ENCODE data around the gene SAMD9. TPM values are rescaled to one million over a fixed set of nuclear protein-coding genes. Genes with fewer than 3 reads are reported as not detected.

SAMD9 gene
- total RNA-seq, 1 experiment from 2014 or later: not detected

GRCh38 chr7:93156884-93157283 is 39.1 kb upstream of the SAMD9 start:
- H2AK5ac ChIP-seq (ENCODE audit: insufficient read length, low read length): no peak overlapping the region
- Mint-ChIP-seq H3K9me3 (no peaks in the 10 kb centered on the region), H3K27ac (no peak overlapping the region), H3K36me3 (ENCODE audit: insufficient read depth in 1 of 3, low read depth in 3 of 3) (no peaks in the 10 kb centered on the region), H3K4me3 (no peak overlapping the region), H3K4me1 (peaks cover 0 to 4% of the 10 kb centered on the region in 2 experiments; a peak in 1 of 4 replicates), H3K27me3 (ENCODE audit: low read depth) (peaks cover 4% of the 10 kb centered on the region)
- TF ChIP-seq, protein P1, sequence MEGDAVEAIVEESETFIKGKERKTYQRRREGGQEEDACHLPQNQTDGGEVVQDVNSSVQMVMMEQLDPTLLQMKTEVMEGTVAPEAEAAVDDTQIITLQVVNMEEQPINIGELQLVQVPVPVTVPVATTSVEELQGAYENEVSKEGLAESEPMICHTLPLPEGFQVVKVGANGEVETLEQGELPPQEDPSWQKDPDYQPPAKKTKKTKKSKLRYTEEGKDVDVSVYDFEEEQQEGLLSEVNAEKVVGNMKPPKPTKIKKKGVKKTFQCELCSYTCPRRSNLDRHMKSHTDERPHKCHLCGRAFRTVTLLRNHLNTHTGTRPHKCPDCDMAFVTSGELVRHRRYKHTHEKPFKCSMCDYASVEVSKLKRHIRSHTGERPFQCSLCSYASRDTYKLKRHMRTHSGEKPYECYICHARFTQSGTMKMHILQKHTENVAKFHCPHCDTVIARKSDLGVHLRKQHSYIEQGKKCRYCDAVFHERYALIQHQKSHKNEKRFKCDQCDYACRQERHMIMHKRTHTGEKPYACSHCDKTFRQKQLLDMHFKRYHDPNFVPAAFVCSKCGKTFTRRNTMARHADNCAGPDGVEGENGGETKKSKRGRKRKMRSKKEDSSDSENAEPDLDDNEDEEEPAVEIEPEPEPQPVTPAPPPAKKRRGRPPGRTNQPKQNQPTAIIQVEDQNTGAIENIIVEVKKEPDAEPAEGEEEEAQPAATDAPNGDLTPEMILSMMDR (conservative IDR thresholded peaks at IDR 0.05): no peak
- no peak overlapping the region for H3K23ac ChIP-seq (ENCODE audit: insufficient read length, low read depth, low read length)
- no peaks in the 10 kb centered on the region for H3K9me3 ChIP-seq (ENCODE audit: control insufficient read depth, low read depth, low read length)
- no peak for DNase-seq
- no peak overlapping the region for H3K9ac ChIP-seq (ENCODE audit: extremely low read depth, insufficient read length, low read length)
- H3K27ac ChIP-seq (ENCODE audit: insufficient read length, low read depth, low read length): no peak overlapping the region
- no peak overlapping the region for H3K4ac ChIP-seq (ENCODE audit: low read depth, low read length)
- H3K4me2 ChIP-seq (ENCODE audit: insufficient read depth, insufficient read length, low read length): no peak overlapping the region
- H4K8ac ChIP-seq (replicated peaks; ENCODE audit: insufficient read length, low read depth, low read length): no peak overlapping the region
- H4K20me1 ChIP-seq (ENCODE audit: control insufficient read depth, insufficient read depth, insufficient read length): no peaks in the 10 kb centered on the region
- H3K23me2 ChIP-seq (ENCODE audit: insufficient read length, low read depth, low read length, poor library complexity, severe bottlenecking): no peaks in the 10 kb centered on the region
- no peaks in the 10 kb centered on the region for H3K4me1 ChIP-seq (ENCODE audit: insufficient read depth, low read length)
- no peak overlapping the region for H2BK5ac ChIP-seq (ENCODE audit: insufficient read length, low read length)
- H2BK12ac ChIP-seq (ENCODE audit: insufficient read length, low read depth, low read length): no peak overlapping the region
- no peaks in the 10 kb centered on the region for H3K79me1 ChIP-seq (ENCODE audit: insufficient read depth, low read depth, low read length, poor library complexity, severe bottlenecking)
- no peak overlapping the region for H2AFZ ChIP-seq (ENCODE audit: low read length)
- H2BK120ac ChIP-seq (ENCODE audit: low read depth, low read length, poor library complexity, severe bottlenecking): no peak overlapping the region
- H3K79me2 ChIP-seq (ENCODE audit: insufficient read depth, low read length): no peaks in the 10 kb centered on the region
- H4K5ac ChIP-seq (ENCODE audit: insufficient read length, low read depth, low read length): no peak overlapping the region
- H3K56ac ChIP-seq (ENCODE audit: insufficient read length, low read depth, low read length): no peak overlapping the region
- no peak overlapping the region for H2BK15ac ChIP-seq (ENCODE audit: low read depth, low read length)
- no peak overlapping the region for H3K14ac ChIP-seq (ENCODE audit: insufficient read depth, low read length)
- no peak overlapping the region for H3K18ac ChIP-seq (ENCODE audit: insufficient read length, low read depth, low read length)
- WGBS (ENCODE audit: extremely low coverage, insufficient read length, low lambda C conversion rate): no CpG with 5 or more reads among the region's 1 CpG
- no peak overlapping the region for H3T11ph ChIP-seq (ENCODE audit: low read length)
- H4K91ac ChIP-seq (ENCODE audit: insufficient read length, low read depth, low read length): no peak overlapping the region
- H2BK20ac ChIP-seq (ENCODE audit: low read depth, low read length, poor library complexity, severe bottlenecking): no peak overlapping the region
- no peaks in the 10 kb centered on the region for H3K27me3 ChIP-seq (ENCODE audit: insufficient read depth, low read length)

All from H9 (cell line).